A673 (cell line): ENCODE measurements around the gene PLA2G6. TPM values are rescaled to one million over a fixed set of nuclear protein-coding genes. Genes with fewer than 3 reads are reported as not detected.

Experiments
- BruUV-seq: library from RNA; stranded (reverse); fragments of 400-500 nt; replicated peaks from 2 replicates; lab custom pipeline; 2021; lab: Mats Ljungman, UMichigan
- CTCF ChIA-PET: fragments of 300-600 bp; sonication (Branson Sonifier 250); formaldehyde crosslinking; loops from one replicate; lab custom pipeline; 2022; ENCODE audit warnings: antibody characterized with exemption; lab: Charles Lee
- POLR2A ChIA-PET: fragments of 300-600 bp; sonication (Branson Sonifier 250); formaldehyde crosslinking; loops from one replicate; lab custom pipeline; 2022; ENCODE audit warnings: antibody characterized with exemption; ENCODE audit not compliant: low non-redundant PET; lab: Charles Lee
- DNase-seq: peaks from one replicate; pipeline ENCODE4 v3.0.0-alpha.2; 2015; ENCODE audit warnings: low spot score
- H3K27ac ChIP-seq: fragments of 200-600 bp; sonication (generic); 2 replicates; pipeline ENCODE4 v1.5.1; 2016; ENCODE audit warnings: mixed run types, low read depth, mild to moderate bottlenecking, mixed read lengths, antibody characterized with exemption, low read length; ENCODE audit not compliant: poor library complexity, severe bottlenecking
- H3K27me3 ChIP-seq: fragments of 200-600 bp; sonication (generic); replicated peaks from 2 replicates; pipeline ENCODE4 v1.6.1; 2017; ENCODE audit warnings: mixed run types, low read depth, mild to moderate bottlenecking, mixed read lengths, antibody characterized with exemption, low read length; ENCODE audit not compliant: insufficient read depth, poor library complexity
- H3K36me3 ChIP-seq: fragments of 200-600 bp; sonication (generic); 2 replicates; pipeline ENCODE4 v1.6.1; 2016; ENCODE audit warnings: mixed run types, mild to moderate bottlenecking, mixed read lengths, antibody characterized with exemption, low read length; ENCODE audit not compliant: insufficient read depth, poor library complexity, severe bottlenecking
- H3K4me1 ChIP-seq: fragments of 200-600 bp; sonication (generic); 2 replicates; pipeline ENCODE4 v1.6.1; 2017; ENCODE audit warnings: mixed run types, mild to moderate bottlenecking, mixed read lengths, antibody characterized with exemption, low read length; ENCODE audit not compliant: insufficient read depth, poor library complexity, severe bottlenecking
- H3K4me3 ChIP-seq: fragments of 200-600 bp; sonication (generic); 2 replicates; pipeline ENCODE4 v1.5.1; 2016; ENCODE audit warnings: low read depth, mixed run types, mild to moderate bottlenecking, mixed read lengths, low read length; ENCODE audit not compliant: poor library complexity, severe bottlenecking
- H3K9me3 ChIP-seq: fragments of 200-600 bp; sonication (generic); 2 replicates; pipeline ENCODE4 v1.6.1; 2016; ENCODE audit warnings: mixed run types, low read depth, mild to moderate bottlenecking, mixed read lengths, antibody characterized with exemption, low read length; ENCODE audit not compliant: poor library complexity, severe bottlenecking
- EZH2 ChIP-seq: fragments of 200-600 bp; sonication (generic); IDR thresholded peaks from 2 replicates; pipeline ENCODE4 v1.6.1; 2017; ENCODE audit warnings: borderline replicate concordance, low read depth, mild to moderate bottlenecking, mixed read lengths, antibody characterized with exemption, low read length; ENCODE audit not compliant: poor library complexity, severe bottlenecking
- intact Hi-C: fragments of 100-400 bp; cut with micrococcal nuclease; formaldehyde crosslinking; loops from one replicate; pipeline ENCODE4 v1.10.0; 2022; ENCODE audit not compliant: unreplicated experiment
- total RNA-seq: library from RNA; stranded (reverse); gene quantifications from 2 replicates; pipeline ENCODE4 v1.2.3, GENCODE V29; 2021
- TF ChIP-seq, protein P1 (sequence below): fragments of 300-800, 200-600 bp; sonication (generic); conservative IDR thresholded peaks from 2 replicates; pipeline ENCODE4 v1.5.1; 2017; ENCODE audit warnings: low read depth, mild to moderate bottlenecking, antibody characterized with exemption, low read length, moderate library complexity, mixed read lengths

Gene PLA2G6
- total RNA-seq, 1 experiment from 2014 or later, result 31.8 TPM

- TF ChIP-seq, protein P1, sequence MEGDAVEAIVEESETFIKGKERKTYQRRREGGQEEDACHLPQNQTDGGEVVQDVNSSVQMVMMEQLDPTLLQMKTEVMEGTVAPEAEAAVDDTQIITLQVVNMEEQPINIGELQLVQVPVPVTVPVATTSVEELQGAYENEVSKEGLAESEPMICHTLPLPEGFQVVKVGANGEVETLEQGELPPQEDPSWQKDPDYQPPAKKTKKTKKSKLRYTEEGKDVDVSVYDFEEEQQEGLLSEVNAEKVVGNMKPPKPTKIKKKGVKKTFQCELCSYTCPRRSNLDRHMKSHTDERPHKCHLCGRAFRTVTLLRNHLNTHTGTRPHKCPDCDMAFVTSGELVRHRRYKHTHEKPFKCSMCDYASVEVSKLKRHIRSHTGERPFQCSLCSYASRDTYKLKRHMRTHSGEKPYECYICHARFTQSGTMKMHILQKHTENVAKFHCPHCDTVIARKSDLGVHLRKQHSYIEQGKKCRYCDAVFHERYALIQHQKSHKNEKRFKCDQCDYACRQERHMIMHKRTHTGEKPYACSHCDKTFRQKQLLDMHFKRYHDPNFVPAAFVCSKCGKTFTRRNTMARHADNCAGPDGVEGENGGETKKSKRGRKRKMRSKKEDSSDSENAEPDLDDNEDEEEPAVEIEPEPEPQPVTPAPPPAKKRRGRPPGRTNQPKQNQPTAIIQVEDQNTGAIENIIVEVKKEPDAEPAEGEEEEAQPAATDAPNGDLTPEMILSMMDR, result no peak
- TF ChIP-seq EZH2, result no peak
- peaks cover 8% of the 10 kb centered on the region for H3K4me1 ChIP-seq
- no peak for DNase-seq
- H3K27ac ChIP-seq, result no peak overlapping the region
- POLR2A ChIA-PET, result no interaction called here
- intact Hi-C loops, result no loop called here
- H3K9me3 ChIP-seq, result no peaks in the 10 kb centered on the region
- CTCF ChIA-PET, result no interaction called here
- no peak overlapping the region for H3K4me3 ChIP-seq
- BruUV-seq, result no TSS peak
- no peaks in the 10 kb centered on the region for H3K36me3 ChIP-seq
- H3K27me3 ChIP-seq, result no peaks in the 10 kb centered on the region
These were observed 92.2 kb downstream of the PLA2G6 start for GRCh38 chr22:38089474-38089851.

GRCh38 chr22:38088629-38089473, 92.8 kb downstream of the PLA2G6 start:
- Histone ChIP-seq H3K4me1 (peaks cover 8% of the 10 kb centered on the region), H3K4me3 (peak overlapping the region; percentile 29), H3K27me3 (no peaks in the 10 kb centered on the region), H3K27ac (no peak overlapping the region), H3K36me3 (no peaks in the 10 kb centered on the region), H3K9me3 (no peaks in the 10 kb centered on the region)
- no TSS peak for BruUV-seq
- ChIA-PET POLR2A (no interaction called here), CTCF (no interaction called here)
- intact Hi-C loops, result no loop called here
- DNase-seq, result peak; percentile 48
- no peak for TF ChIP-seq EZH2
- TF ChIP-seq, protein P1, result no peak

DNA sequence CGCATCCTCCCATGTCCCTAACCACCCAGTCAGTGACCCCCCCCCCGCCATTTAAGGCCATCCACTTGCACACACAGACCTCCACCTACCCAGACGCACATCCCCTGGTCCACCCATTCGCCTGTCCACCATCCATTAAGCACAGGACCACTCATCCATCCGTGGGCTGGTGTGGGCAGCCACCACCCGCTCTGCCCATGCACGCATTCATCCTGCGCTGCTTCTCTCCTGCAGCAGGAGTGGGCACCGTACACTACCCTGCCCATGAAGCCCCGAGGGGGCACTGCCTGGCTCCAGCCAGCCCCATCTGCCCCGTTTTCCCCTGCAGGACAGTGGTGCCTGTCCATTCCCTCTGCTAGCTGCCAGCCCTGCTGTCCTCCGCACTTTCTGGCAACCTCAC, 93.8 kb downstream of the PLA2G6 start:
- H3K27me3 ChIP-seq, result no peaks in the 10 kb centered on the region
- H3K27ac ChIP-seq, result no peak overlapping the region
- ChIA-PET CTCF (no interaction called here), POLR2A (no interaction called here)
- H3K4me1 ChIP-seq, result peaks cover 8% of the 10 kb centered on the region
- no TSS peak for BruUV-seq
- no peaks in the 10 kb centered on the region for H3K36me3 ChIP-seq
- TF ChIP-seq, protein P1, result no peak
- no peak for TF ChIP-seq EZH2
- no peak for DNase-seq
- H3K9me3 ChIP-seq, result no peaks in the 10 kb centered on the region
- intact Hi-C loops, result no loop called here
- no peak overlapping the region for H3K4me3 ChIP-seq
